Skeletal muscle cell (primary cell): ENCODE data around the gene AUNIP.

Source experiments
- DNase-seq: peaks from one replicate; pipeline ENCODE4 v3.0.0-alpha.2; 2010; ENCODE audit warnings: low read depth
- H3K4me3 ChIP-seq: 2 replicates; pipeline ENCODE4 v1.5.1; 2011; ENCODE audit warnings: low read depth, mild to moderate bottlenecking, control low read depth, low read length, moderate library complexity

Gene AUNIP

GRCh38 chr1:25800703-25801377 is 58.4 kb downstream of the AUNIP start:
- H3K4me3 ChIP-seq = peak overlapping the region; percentile 62

GRCh38 chr1:25799935-25800702 is 59.1 kb downstream of the AUNIP start, which contains the start of gene SELENON:
Gene SELENON (plus strand): TSS chr1:25800193. CDS start chr1:25800231, 38 bp downstream.
- peak within 1 kb of the TSS; percentile 62 for H3K4me3 ChIP-seq
- DNase-seq = no peak

More at GRCh38 chr1:25800703-25801377, 58.4 kb downstream of the AUNIP start:
- no peak for DNase-seq

DNA sequence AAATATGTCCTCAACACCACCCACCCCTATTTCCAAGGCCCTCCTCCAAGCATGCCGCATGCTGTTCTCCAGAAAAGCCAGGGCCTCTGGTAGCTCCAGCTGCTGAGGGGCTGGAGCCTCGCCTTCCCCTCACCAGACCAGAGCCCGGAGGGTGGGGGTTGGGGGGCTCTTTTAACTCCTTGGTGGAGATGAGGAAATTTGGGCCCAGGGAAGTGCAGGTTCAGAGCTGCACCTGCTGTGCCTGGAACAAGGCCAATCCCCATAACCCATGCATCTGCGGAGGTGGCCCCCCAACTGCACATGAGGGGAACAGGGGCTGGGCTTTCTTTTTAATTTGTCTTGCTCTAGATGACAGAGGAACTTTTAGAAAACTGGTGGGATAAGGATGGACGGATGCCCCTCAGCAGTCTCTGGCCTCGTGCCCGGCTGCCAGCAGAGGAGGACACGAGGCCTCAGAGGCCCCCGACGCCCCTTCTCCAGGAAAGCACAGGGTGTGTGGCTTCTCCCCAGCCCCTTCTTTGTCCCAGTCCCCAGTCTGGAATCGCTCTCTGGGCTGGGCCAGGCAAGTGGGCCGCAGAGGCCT is 59.8 kb downstream of the AUNIP start:
- H3K4me3 ChIP-seq = peak overlapping the region; percentile 51
- no peak for DNase-seq

DNA sequence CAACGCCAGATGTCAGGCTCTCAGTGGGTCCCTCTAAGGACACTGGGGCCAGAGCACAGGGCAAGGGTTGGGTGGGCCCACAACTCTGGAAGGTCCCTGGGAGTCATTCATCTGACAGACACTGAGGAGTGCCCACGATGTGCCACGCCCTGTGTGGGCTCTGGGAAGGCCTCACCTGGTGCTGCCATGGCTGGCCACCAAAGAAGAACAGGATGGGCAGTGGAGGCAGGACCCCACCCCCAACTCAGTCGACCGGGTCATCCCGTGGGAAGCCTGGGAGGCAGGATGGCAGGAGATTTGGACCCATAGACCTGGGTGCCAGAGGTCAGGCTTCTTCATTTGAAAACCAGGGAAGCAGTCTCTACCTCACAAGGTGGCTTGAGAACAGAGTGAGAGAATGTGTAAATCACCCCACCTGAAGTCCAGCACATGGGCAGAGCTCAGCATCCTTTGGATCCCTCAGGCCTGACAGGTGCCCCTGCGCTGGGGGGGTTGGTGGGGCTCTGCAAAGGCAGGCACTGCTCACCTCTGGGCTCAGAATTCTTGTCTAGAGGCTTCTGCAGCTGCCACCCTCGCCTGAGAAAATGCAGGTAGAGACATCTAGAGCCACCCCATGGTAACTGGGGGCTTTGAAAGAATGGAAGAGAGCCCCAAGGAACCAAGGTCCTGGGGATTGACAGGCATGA is 60.4 kb downstream of the AUNIP start:
- no peak overlapping the region for H3K4me3 ChIP-seq
- DNase-seq = no peak

DNA sequence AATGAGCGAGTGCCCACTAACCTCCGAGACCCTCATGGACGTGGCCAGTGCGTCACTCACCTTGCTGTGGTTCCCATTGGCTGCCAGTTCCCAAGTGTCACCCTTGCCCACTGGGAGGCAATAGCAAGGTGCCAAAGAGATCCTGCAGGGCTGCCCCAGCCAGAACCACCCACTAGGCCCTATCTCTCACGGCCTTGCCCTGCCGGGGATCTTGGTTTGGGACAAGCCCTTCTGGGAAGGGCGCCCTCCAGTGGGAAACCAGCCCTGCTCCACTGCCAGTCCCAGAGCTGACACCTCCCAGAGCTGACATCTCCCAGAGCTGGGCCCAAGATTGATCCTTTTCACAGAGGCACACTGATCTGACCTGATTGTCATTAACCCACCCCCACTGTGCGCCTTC is 61.3 kb downstream of the AUNIP start:
- no peak for DNase-seq
- H3K4me3 ChIP-seq = no peak overlapping the region

- peak; percentile 33 for DNase-seq
- H3K4me3 ChIP-seq = no peak overlapping the region
These were observed 62.3 kb downstream of the AUNIP start for GRCh38 chr1:25796811-25797458.

GRCh38 chr1:25795946-25796810 is 63.1 kb downstream of the AUNIP start:
- no peak overlapping the region for H3K4me3 ChIP-seq
- no peak for DNase-seq

- no peak overlapping the region for H3K4me3 ChIP-seq
- DNase-seq = no peak
These were observed 64.0 kb downstream of the AUNIP start for GRCh38 chr1:25795211-25795610.

GRCh38 chr1:25794325-25794724 is 64.9 kb downstream of the AUNIP start:
- H3K4me3 ChIP-seq = no peak overlapping the region
- no peak for DNase-seq

DNA sequence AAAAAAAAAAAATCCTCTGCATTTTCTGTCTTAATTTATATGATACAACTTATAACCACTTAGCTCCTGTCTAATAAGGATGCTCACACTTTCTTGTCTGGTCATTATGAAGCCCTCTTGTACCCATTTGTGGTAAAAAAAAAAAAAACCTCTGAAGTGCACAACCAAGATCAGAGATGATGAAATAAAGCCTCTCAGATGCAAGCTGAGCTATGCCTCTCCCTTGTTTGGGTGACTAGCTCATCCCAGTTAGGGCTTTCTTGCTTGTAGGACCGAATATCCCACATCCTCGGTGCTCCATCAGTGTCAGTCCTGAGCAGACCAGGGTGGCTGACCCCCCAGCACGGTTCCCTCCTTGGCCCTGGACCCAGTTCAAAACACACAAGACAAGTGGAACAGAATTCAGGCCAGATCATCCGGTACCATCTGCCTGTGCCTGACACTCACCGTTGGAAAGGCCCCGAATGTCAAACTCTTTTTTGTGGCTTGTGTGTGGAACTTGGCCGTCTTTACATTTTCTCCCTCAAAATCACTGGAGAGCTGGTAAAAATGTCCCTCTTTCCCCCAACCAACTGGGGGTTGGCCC is 65.6 kb downstream of the AUNIP start:
- no peak overlapping the region for H3K4me3 ChIP-seq
- no peak for DNase-seq

- no peak overlapping the region for H3K4me3 ChIP-seq
- DNase-seq = no peak
These were observed 67.1 kb downstream of the AUNIP start for GRCh38 chr1:25792115-25792514.

GRCh38 chr1:25790472-25790871 is 68.8 kb downstream of the AUNIP start:
- no peak overlapping the region for H3K4me3 ChIP-seq
- no peak for DNase-seq

- no peak for DNase-seq
- no peak overlapping the region for H3K4me3 ChIP-seq
These were observed 71.5 kb downstream of the AUNIP start for GRCh38 chr1:25787760-25788166.

GRCh38 chr1:25786887-25787759 is 72.1 kb downstream of the AUNIP start:
- no peak overlapping the region for H3K4me3 ChIP-seq
- no peak for DNase-seq

DNA sequence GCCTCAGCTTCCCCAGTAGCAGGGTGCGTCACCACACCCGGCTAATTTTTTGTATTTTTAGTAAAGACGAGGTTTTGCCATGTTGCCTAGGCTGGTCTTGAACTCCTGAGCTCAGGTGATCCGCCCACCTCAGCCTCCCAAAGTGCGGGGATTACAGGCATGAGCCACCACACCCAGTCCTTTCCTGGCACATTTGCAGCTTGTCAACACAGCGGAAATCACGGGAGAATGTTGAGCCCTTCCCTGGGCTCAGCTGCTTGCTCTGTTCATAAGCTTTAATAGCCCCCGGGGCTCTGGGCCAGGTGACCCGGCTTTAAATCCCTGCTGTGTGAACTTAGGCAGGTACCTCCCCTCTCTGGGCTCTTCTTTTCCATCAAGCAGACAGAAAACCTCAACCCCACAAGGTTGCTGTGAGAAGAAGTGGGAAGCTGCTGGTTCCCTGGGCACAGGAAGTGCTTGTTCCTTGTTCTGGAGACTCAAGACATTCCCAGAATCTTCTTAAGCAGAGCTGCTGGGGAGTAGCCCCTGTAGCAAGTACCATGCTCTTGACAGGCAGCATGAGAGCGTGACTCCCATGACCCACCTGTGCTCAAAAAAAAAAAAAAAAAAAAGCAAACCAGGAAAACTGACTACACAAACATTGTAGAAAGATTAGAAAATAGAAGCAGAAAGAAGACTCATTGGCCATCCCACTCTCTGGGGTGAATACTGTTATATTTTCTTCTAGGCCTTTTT is 73.8 kb downstream of the AUNIP start:
- DNase-seq = no peak
- no peak overlapping the region for H3K4me3 ChIP-seq

DNA sequence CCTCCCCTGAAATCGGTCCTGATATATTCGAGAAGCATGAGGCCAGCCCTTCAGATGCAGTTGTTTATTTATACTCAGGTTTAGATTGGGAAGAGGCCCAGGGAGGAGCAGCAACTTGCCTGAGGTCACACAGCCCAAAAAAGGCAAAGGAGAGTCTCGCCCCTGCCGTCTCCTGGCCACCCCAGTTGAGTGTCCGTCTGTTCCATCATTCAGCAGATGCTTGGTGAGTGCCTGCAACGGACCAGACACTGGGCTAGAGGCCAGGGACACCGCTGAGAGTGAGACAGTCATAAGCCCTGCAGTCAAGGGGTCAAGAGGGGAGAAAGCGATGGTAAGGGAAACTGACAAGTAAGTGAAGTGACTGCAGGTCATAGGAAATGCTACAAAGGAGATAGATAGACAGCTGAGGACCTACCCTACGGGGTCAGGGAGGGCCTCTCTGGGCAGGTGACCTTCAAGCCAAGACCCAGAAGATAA is 74.6 kb downstream of the AUNIP start:
- H3K4me3 ChIP-seq = no peak overlapping the region
- DNase-seq = no peak
